WERI-Rb-1 (cell line): ENCODE data around the gene TTC33.

Experiments
- DNase-seq: peaks from one replicate; pipeline ENCODE4 v3.0.0-alpha.2; 2020
- H3K27ac ChIP-seq: fragments of 250-450 bp; sonication (Bioruptor Pico); 2 replicates; pipeline ENCODE4 v1.5.1; 2020; ENCODE audit warnings: mild to moderate bottlenecking, moderate library complexity
- H3K27me3 ChIP-seq: fragments of 250-450 bp; sonication (Bioruptor Pico); 2 replicates; pipeline ENCODE4 v1.5.1; 2021; ENCODE audit warnings: mild to moderate bottlenecking, low read depth, moderate library complexity; ENCODE audit not compliant: insufficient read depth, severe bottlenecking
- H3K36me3 ChIP-seq: fragments of 250-450 bp; sonication (Bioruptor Pico); 2 replicates; pipeline ENCODE4 v1.5.1; 2020; ENCODE audit warnings: mild to moderate bottlenecking, moderate library complexity
- H3K4me3 ChIP-seq: 2 replicates; pipeline ENCODE4 v1.5.1; 2011; ENCODE audit warnings: low read depth, mild to moderate bottlenecking, control low read depth, low read length
- H3K9me3 ChIP-seq: fragments of 250-450 bp; sonication (Bioruptor Pico); 2 replicates; pipeline ENCODE4 v1.5.1; 2021; ENCODE audit warnings: mild to moderate bottlenecking, moderate library complexity; ENCODE audit not compliant: severe bottlenecking
- CTCF ChIP-seq: IDR thresholded peaks from 2 replicates; pipeline ENCODE4 v1.5.1; 2011; ENCODE audit warnings: low read depth, mild to moderate bottlenecking, control low read depth, inconsistent platforms, low read length

TTC33 gene

GRCh38 chr5:40754381-40755092 is 1.2 kb downstream of the TTC33 start:
- Histone ChIP-seq H3K4me3 (peak overlapping the region; percentile 100), H3K9me3 (no peaks in the 10 kb centered on the region), H3K27ac (no peak overlapping the region), H3K36me3 (no peaks in the 10 kb centered on the region; the same call in 1 of the 2 replicates), H3K27me3 (no peaks in the 10 kb centered on the region)
- no peak for TF ChIP-seq CTCF
- DNase-seq: no peak

GRCh38 chr5:40746703-40747102 is 9.1 kb downstream of the TTC33 start:
- Histone ChIP-seq H3K27ac (no peak overlapping the region), H3K36me3 (peaks cover 3% of the 10 kb centered on the region), H3K4me3 (no peak overlapping the region), H3K27me3 (no peaks in the 10 kb centered on the region), H3K9me3 (no peaks in the 10 kb centered on the region)
- TF ChIP-seq CTCF: no peak
- no peak for DNase-seq

GRCh38 chr5:40743771-40744170 is 12.0 kb downstream of the TTC33 start:
- Histone ChIP-seq H3K27ac (no peak overlapping the region), H3K36me3 (peaks cover 20% of the 10 kb centered on the region), H3K27me3 (no peaks in the 10 kb centered on the region), H3K4me3 (no peak overlapping the region), H3K9me3 (peaks cover 2% of the 10 kb centered on the region)
- DNase-seq: no peak
- TF ChIP-seq CTCF: no peak

- no peak overlapping the region for H3K27ac ChIP-seq
- TF ChIP-seq CTCF: no peak
- no peak overlapping the region for H3K4me3 ChIP-seq
- H3K36me3 ChIP-seq: peaks cover 20% of the 10 kb centered on the region
- no peak for DNase-seq
- no peaks in the 10 kb centered on the region for H3K27me3 ChIP-seq
- peaks cover 2% of the 10 kb centered on the region for H3K9me3 ChIP-seq
Observed at GRCh38 chr5:40738502-40738901, 17.3 kb downstream of the TTC33 start.

- peak; percentile 31; the same call in 1 of the 2 replicates for TF ChIP-seq CTCF
- no peaks in the 10 kb centered on the region for H3K27me3 ChIP-seq
- no peak overlapping the region for H3K4me3 ChIP-seq
- no peak for DNase-seq
- peaks cover 13% of the 10 kb centered on the region for H3K36me3 ChIP-seq
- peaks cover 2% of the 10 kb centered on the region for H3K9me3 ChIP-seq
- H3K27ac ChIP-seq: no peak overlapping the region
Observed at GRCh38 chr5:40736103-40736875, 19.5 kb downstream of the TTC33 start.
